ENCODE data around the gene NLRX1.

DNA sequence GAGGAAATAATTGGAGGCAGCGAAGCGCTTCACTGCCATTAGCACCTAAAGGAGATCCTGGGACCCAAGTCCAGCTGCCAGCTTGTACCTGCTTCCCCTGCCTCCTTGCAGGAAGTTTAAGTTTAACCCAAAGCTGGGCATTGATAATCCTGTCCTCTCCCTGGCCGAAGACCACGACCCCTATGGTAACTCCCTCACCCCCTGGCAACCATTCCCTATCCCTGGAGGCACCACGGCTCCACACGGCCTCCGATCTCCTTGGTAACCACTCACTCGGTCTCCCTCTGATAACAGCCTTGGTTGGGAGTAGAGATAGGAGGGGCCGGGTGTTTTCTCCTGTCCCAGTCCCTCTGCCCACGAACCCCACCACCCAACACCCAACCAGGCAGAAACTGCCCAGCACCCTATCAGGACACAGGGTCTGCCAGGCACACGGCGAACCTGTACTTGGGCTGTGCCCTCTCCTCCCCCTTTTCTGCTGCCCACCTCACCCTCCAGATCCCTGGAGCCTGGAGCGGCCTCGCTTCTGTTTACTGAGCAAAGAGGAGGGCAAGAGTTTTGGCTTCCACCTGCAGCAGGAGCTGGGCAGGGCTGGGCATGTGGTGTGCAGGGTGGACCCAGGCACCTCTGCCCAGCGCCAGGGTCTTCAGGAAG, 17.6 kb downstream of the NLRX1 start:
- TF ChIP-seq, protein P1, sequence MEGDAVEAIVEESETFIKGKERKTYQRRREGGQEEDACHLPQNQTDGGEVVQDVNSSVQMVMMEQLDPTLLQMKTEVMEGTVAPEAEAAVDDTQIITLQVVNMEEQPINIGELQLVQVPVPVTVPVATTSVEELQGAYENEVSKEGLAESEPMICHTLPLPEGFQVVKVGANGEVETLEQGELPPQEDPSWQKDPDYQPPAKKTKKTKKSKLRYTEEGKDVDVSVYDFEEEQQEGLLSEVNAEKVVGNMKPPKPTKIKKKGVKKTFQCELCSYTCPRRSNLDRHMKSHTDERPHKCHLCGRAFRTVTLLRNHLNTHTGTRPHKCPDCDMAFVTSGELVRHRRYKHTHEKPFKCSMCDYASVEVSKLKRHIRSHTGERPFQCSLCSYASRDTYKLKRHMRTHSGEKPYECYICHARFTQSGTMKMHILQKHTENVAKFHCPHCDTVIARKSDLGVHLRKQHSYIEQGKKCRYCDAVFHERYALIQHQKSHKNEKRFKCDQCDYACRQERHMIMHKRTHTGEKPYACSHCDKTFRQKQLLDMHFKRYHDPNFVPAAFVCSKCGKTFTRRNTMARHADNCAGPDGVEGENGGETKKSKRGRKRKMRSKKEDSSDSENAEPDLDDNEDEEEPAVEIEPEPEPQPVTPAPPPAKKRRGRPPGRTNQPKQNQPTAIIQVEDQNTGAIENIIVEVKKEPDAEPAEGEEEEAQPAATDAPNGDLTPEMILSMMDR (IDR thresholded peaks at IDR 0.05): no peak
- no peak for TF ChIP-seq POLR2A (IDR thresholded peaks at IDR 0.05)

Data from right lobe of liver (tissue), 4 donors.